ENCODE results near the gene LRRN4. TPM values are rescaled to one million over a fixed set of nuclear protein-coding genes. Genes with fewer than 3 reads are reported as not detected.

The LRRN4 gene
- total and polyA plus RNA-seq, 2 of the 8 experiments (the other 6 are each of a cell fraction or from before 2014, with no cell fraction given) = 0.21 to 0.89 TPM

GRCh38 chr20:6070829-6071695, 17.2 kb upstream of the LRRN4 start:
- Histone ChIP-seq H3K18ac (ENCODE audit: extremely low read depth, low read length) (no peak overlapping the region), H3K36me3 (ENCODE audit: control insufficient read depth in 2 of 4, insufficient read depth in 4 of 4, low read length in 3 of 4) (peaks cover 0 to 2% (median under 1%) of the 10 kb centered on the region in 4 experiments; a peak in 1 of 8 replicates), H2AFZ (ENCODE audit: low read length) (no peak overlapping the region), H4K91ac (replicated peaks; ENCODE audit: insufficient read length, low read length) (no peak overlapping the region), H3K79me1 (ENCODE audit: low read depth, low read length) (no peaks in the 10 kb centered on the region), H4K20me1 (replicated peaks in 1 of 2; ENCODE audit: control insufficient read depth in 1 of 2, insufficient read depth in 2 of 2, low read length in 2 of 2) (peaks cover 0 to under 1% of the 10 kb centered on the region in 2 experiments), H3K4me2 (ENCODE audit: insufficient read depth in 1 of 2, low read depth in 2 of 2, low read length in 2 of 2) (no peak overlapping the region), H2BK15ac (ENCODE audit: low read length) (no peak overlapping the region), H3K56ac (replicated peaks; ENCODE audit: insufficient read length, low read depth, low read length) (no peak overlapping the region), H2BK120ac (replicated peaks; ENCODE audit: low read depth, low read length) (no peak overlapping the region), H4K8ac (ENCODE audit: extremely low read depth, insufficient read depth, low read length) (no peak overlapping the region), H3K9me3 (ENCODE audit: insufficient read depth in 2 of 2, low read depth in 1 of 2, low read length in 1 of 2) (no peaks in the 10 kb centered on the region), H2AK5ac (ENCODE audit: low read depth, low read length) (no peak overlapping the region), H3K4me3 (ENCODE audit: extremely low read depth in 1 of 4, insufficient read depth in 2 of 4, low read depth in 3 of 4, low read length in 4 of 4) (no peak overlapping the region), H3K9ac (replicated peaks in 1 of 4; ENCODE audit: extremely low read depth in 1 of 4, low read depth in 3 of 4, low read length in 3 of 4) (no peak overlapping the region), H3K79me2 (ENCODE audit: control insufficient read depth in 1 of 2, insufficient read depth in 2 of 2, low read length in 2 of 2) (no peaks in the 10 kb centered on the region), H3K27me3 (replicated peaks in 1 of 4; ENCODE audit: control insufficient read depth in 3 of 4, extremely low read depth in 1 of 4, insufficient read depth in 3 of 4, low read length in 3 of 4) (no peaks in the 10 kb centered on the region), H3K4me1 (replicated peaks in 1 of 4; ENCODE audit: control insufficient read depth in 3 of 4, insufficient read depth in 4 of 4, low read length in 3 of 4) (no peaks in the 10 kb centered on the region), H2BK5ac (ENCODE audit: low read depth, low read length) (no peak overlapping the region), H2BK12ac (ENCODE audit: low read depth, low read length) (no peak overlapping the region), H4K5ac (ENCODE audit: insufficient read length, low read depth, low read length) (no peak overlapping the region), H3K14ac (ENCODE audit: insufficient read length) (no peak overlapping the region), H3K4ac (replicated peaks; ENCODE audit: insufficient read length, low read depth, low read length) (no peak overlapping the region), H2BK20ac (ENCODE audit: low read length) (no peak overlapping the region), H3K27ac (ENCODE audit: low read depth, low read length) (no peak overlapping the region), H3K23me2 (ENCODE audit: low read depth, low read length) (no peaks in the 10 kb centered on the region), H3K23ac (ENCODE audit: insufficient read length) (no peak overlapping the region)
- CTCF ChIA-PET (ENCODE audit: partially characterized antibody) = interaction anchor here (1.4 kb wide), 1 partner anchor 283 kb away, joined by 3 read pairs; no protein-coding TSS in a partner anchor
- POLR2A ChIA-PET (ENCODE audit: partially characterized antibody) = no interaction called here
- WGBS, 2 experiments (ENCODE audit: extremely low coverage in 1 of 2, insufficient coverage in 1 of 2, insufficient read length in 1 of 2, insufficient replicate concordance in 2 of 2, low coverage in 1 of 2, low lambda C conversion rate in 2 of 2, missing lambda C conversion rate in 1 of 2) = 95% methylated on average over 6 of the region's 6 CpGs; no CpG with 5 or more reads in 1 of the 2 experiments
- FAIRE-seq (no peak), DNase-seq (ENCODE audit: low read depth in 1 of 2, low spot score in 2 of 2) (no peak)
- TF ChIP-seq SUZ12 (IDR thresholded peaks at IDR 0.05; ENCODE audit: low read length) = no peak
- no peak for TF ChIP-seq ATF3 (IDR thresholded peaks at IDR 0.05; ENCODE audit: insufficient read depth, low read depth, low read length)
- TF ChIP-seq SRF (IDR thresholded peaks at IDR 0.05; ENCODE audit: low read depth, low read length) = no peak
- no peak for TF ChIP-seq KDM5A (IDR thresholded peaks at IDR 0.05; ENCODE audit: low read length)
- no peak for TF ChIP-seq BACH1 (IDR thresholded peaks at IDR 0.05; ENCODE audit: low read length)
- no peak for TF ChIP-seq CHD1 (IDR thresholded peaks at IDR 0.05; ENCODE audit: low read depth, low read length)
- TF ChIP-seq TCF12 (IDR thresholded peaks at IDR 0.05; ENCODE audit: low read depth, low read length) = no peak
- no peak for TF ChIP-seq RFX5 (IDR thresholded peaks at IDR 0.05; ENCODE audit: borderline replicate concordance, low read depth, low read length)
- TF ChIP-seq RAD21 (IDR thresholded peaks at IDR 0.05 in 1 of 2, conservative IDR thresholded peaks at IDR 0.05 in 1 of 2; ENCODE audit: low read depth in 2 of 2, low read length in 2 of 2) = no peak
- TF ChIP-seq BRCA1 (IDR thresholded peaks at IDR 0.05; ENCODE audit: low read depth, low read length) = no peak
- no peak for TF ChIP-seq EZH2 (IDR thresholded peaks at IDR 0.05; ENCODE audit: low read depth, low read length, severe bottlenecking)
- no peak for TF ChIP-seq SP1 (IDR thresholded peaks at IDR 0.05; ENCODE audit: low read depth, low read length)

All from H1 (cell line).